ENCODE results near the gene TACC2.

- TF ChIP-seq POLR2A (IDR thresholded peaks at IDR 0.05; ENCODE audit: low read length), result no peak
- no peak for TF ChIP-seq GATA1 (IDR thresholded peaks at IDR 0.05; ENCODE audit: low read depth, low read length)
Measured at GRCh38 chr10:122158362-122158761, 169.4 kb downstream of the TACC2 start.
